GM12891 (cell line): Measurements from ENCODE around the gene EXOSC7.

ENCODE experiments used
- PAX5 ChIP-seq: IDR thresholded peaks from 2 replicates; pipeline ENCODE4 v1.6.1; 2011; ENCODE audit warnings: low read length, moderate library complexity, mild to moderate bottlenecking; ENCODE audit not compliant: insufficient read depth, severe bottlenecking
- POLR2A ChIP-seq: IDR thresholded peaks from 2 replicates; pipeline ENCODE4 v1.6.1; 2011; ENCODE audit warnings: low read depth, low read length, control low read depth
- POLR2AphosphoS5 ChIP-seq: IDR thresholded peaks from 2 replicates; pipeline ENCODE4 v1.6.1; 2011; ENCODE audit warnings: low read depth, low read length, control low read depth
- POU2F2 ChIP-seq: IDR thresholded peaks from 2 replicates; pipeline ENCODE4 v1.6.1; 2011; ENCODE audit warnings: low read depth, mild to moderate bottlenecking, control low read depth, low read length, moderate library complexity
- SPI1 ChIP-seq: IDR thresholded peaks from 2 replicates; pipeline ENCODE4 v1.6.1; 2011; ENCODE audit warnings: low read depth, low read length, control low read depth
- TAF1 ChIP-seq: IDR thresholded peaks from 2 replicates; pipeline ENCODE4 v1.6.1; 2011; ENCODE audit warnings: low read depth, low read length, control low read depth

- TF ChIP-seq POLR2AphosphoS5 (no peak), TAF1 (no peak), POLR2A (no peak), SPI1 (no peak), POU2F2 (no peak), PAX5 (no peak)
Observed at GRCh38 chr3:45027441-45027840, 51.4 kb downstream of the EXOSC7 start.
